PC-9 (cell line): ENCODE data around the gene GABRB2. TPM values are rescaled to one million over a fixed set of nuclear protein-coding genes. Genes with fewer than 3 reads are reported as not detected.

Source experiments
- BruUV-seq: library from RNA; stranded (reverse); fragments of 400-500 nt; replicated peaks from 2 replicates; lab custom pipeline; 2021; lab: Mats Ljungman, UMichigan
- CTCF ChIA-PET: fragments of 300-600 bp; sonication (Branson Sonifier 250); formaldehyde crosslinking; loops from one replicate; lab custom pipeline; 2022; ENCODE audit warnings: antibody characterized with exemption; lab: Charles Lee
- POLR2A ChIA-PET: fragments of 300-600 bp; sonication (Branson Sonifier 250); formaldehyde crosslinking; loops from one replicate; lab custom pipeline; 2022; ENCODE audit warnings: antibody characterized with exemption; ENCODE audit not compliant: unreplicated experiment; lab: Charles Lee
- DNase-seq, 2 experiments: peaks; one replicate each; pipeline versions ENCODE4 v3.0.0 to v3.0.0-alpha.2; 2015 to 2022; ENCODE audit warnings: mixed read lengths in 1 of 2
- H2AFZ ChIP-seq: fragments of 200-600 bp; sonication (generic); 2 replicates; pipeline ENCODE4 v1.8.1; 2017; ENCODE audit warnings: antibody characterized with exemption
- H3F3A ChIP-seq: fragments of 200-600 bp; sonication (generic); 2 replicates; pipeline ENCODE4 v1.8.1; 2017; ENCODE audit warnings: antibody characterized with exemption, mild to moderate bottlenecking, low read depth; ENCODE audit not compliant: insufficient read depth
- H3K27ac ChIP-seq: fragments of 200-600 bp; sonication (generic); 2 replicates; pipeline ENCODE4 v1.6.1; 2016; ENCODE audit warnings: mixed run types
- H3K27me3 ChIP-seq: fragments of 200-600 bp; sonication (generic); 2 replicates; pipeline ENCODE4 v1.6.1; 2016; ENCODE audit warnings: low read depth, mixed run types; ENCODE audit not compliant: insufficient read depth
- H3K36me3 ChIP-seq: fragments of 200-600 bp; sonication (generic); 2 replicates; pipeline ENCODE4 v1.6.1; 2016; ENCODE audit warnings: low read depth, mixed run types
- H3K4me1 ChIP-seq: fragments of 200-600 bp; sonication (generic); replicated peaks from 2 replicates; pipeline ENCODE4 v1.6.1; 2016; ENCODE audit warnings: mixed run types; ENCODE audit not compliant: insufficient read depth
- H3K4me2 ChIP-seq: fragments of 200-600 bp; sonication (generic); 2 replicates; pipeline ENCODE4 v1.6.1; 2017; ENCODE audit warnings: mixed run types
- H3K4me3 ChIP-seq: fragments of 200-600 bp; sonication (generic); 2 replicates; pipeline ENCODE4 v1.6.1; 2016; ENCODE audit warnings: mixed run types
- H3K79me2 ChIP-seq: fragments of 200-600 bp; sonication (generic); 2 replicates; pipeline ENCODE4 v1.6.1; 2017; ENCODE audit warnings: low read depth, mixed run types
- H3K9me2 ChIP-seq: fragments of 200-600 bp; sonication (generic); 2 replicates; pipeline ENCODE4 v1.8.1; 2017; ENCODE audit warnings: mild to moderate bottlenecking; ENCODE audit not compliant: insufficient read depth
- H3K9me3 ChIP-seq: fragments of 200-600 bp; sonication (generic); 2 replicates; pipeline ENCODE4 v1.8.1; 2016; ENCODE audit warnings: low read depth; ENCODE audit not compliant: insufficient read depth
- H4K20me1 ChIP-seq: fragments of 200-600 bp; sonication (generic); 2 replicates; pipeline ENCODE4 v1.8.1; 2017; ENCODE audit not compliant: insufficient read depth
- CTCF ChIP-seq: fragments of 200-600 bp; sonication (generic); conservative IDR thresholded peaks from 2 replicates; pipeline ENCODE4 v1.6.1; 2017; ENCODE audit warnings: mixed run types, antibody characterized with exemption, mild to moderate bottlenecking, moderate library complexity
- EZH2 ChIP-seq: fragments of 200-600 bp; sonication (generic); IDR thresholded peaks from 2 replicates; pipeline ENCODE4 v1.8.0; 2017; ENCODE audit warnings: antibody characterized with exemption, low read depth
- intact Hi-C: fragments of 100-400 bp; cut with micrococcal nuclease; formaldehyde crosslinking; loops from one replicate; pipeline ENCODE4 v1.10.0; 2022; ENCODE audit not compliant: unreplicated experiment
- total RNA-seq: library from RNA; stranded (reverse); gene quantifications from 2 replicates; pipeline ENCODE4 v1.2.3, GENCODE V29; 2021

GABRB2 gene
- total RNA-seq, 1 experiment from 2014 or later, result not detected

- BruUV-seq, result no TSS peak
- POLR2A ChIA-PET, result no interaction called here
- Histone ChIP-seq H2AFZ (no peak overlapping the region), H3K4me2 (no peak overlapping the region), H3K4me1 (no peaks in the 10 kb centered on the region), H3K36me3 (no peaks in the 10 kb centered on the region), H3F3A (no peaks in the 10 kb centered on the region), H3K9me3 (no peaks in the 10 kb centered on the region), H3K4me3 (no peak overlapping the region), H3K79me2 (no peaks in the 10 kb centered on the region), H3K27me3 (no peaks in the 10 kb centered on the region), H3K27ac (no peak overlapping the region), H3K9me2 (no peaks in the 10 kb centered on the region), H4K20me1 (no peaks in the 10 kb centered on the region)
- no peak for DNase-seq
- TF ChIP-seq EZH2 (no peak), CTCF (no peak)
- intact Hi-C loops, result loop anchor here (5.0 kb wide), 1 partner anchor 1800 kb away; no protein-coding TSS in a partner anchor
- CTCF ChIA-PET, result no interaction called here
Measured at GRCh38 chr5:161547406-161547737, 847 bp upstream of the GABRB2 start.

- H3K27me3 ChIP-seq, result no peaks in the 10 kb centered on the region
- no peak overlapping the region for H3K4me3 ChIP-seq
- intact Hi-C loops, result loop anchor here (5.0 kb wide), 1 partner anchor 1801 kb away; no protein-coding TSS in a partner anchor
- no peak overlapping the region for H2AFZ ChIP-seq
- no TSS peak for BruUV-seq
- H3K4me1 ChIP-seq, result no peaks in the 10 kb centered on the region
- no peak overlapping the region for H3K4me2 ChIP-seq
- H4K20me1 ChIP-seq, result no peaks in the 10 kb centered on the region
- TF ChIP-seq CTCF (no peak), EZH2 (no peak)
- no peak overlapping the region for H3K27ac ChIP-seq
- H3K36me3 ChIP-seq, result no peaks in the 10 kb centered on the region
- ChIA-PET POLR2A (no interaction called here), CTCF (no interaction called here)
- H3K79me2 ChIP-seq, result no peaks in the 10 kb centered on the region
- H3K9me2 ChIP-seq, result no peaks in the 10 kb centered on the region
- DNase-seq, result no peak
- no peaks in the 10 kb centered on the region for H3K9me3 ChIP-seq
- no peaks in the 10 kb centered on the region for H3F3A ChIP-seq
Measured at GRCh38 chr5:161546095-161546469, 443 bp downstream of the GABRB2 start.

GRCh38 chr5:161545344-161546094 is 1.0 kb downstream of the GABRB2 start:
- ChIA-PET POLR2A (no interaction called here), CTCF (no interaction called here)
- Histone ChIP-seq H3K4me3 (no peak overlapping the region), H3K9me2 (no peaks in the 10 kb centered on the region), H2AFZ (no peak overlapping the region), H3K79me2 (no peaks in the 10 kb centered on the region), H3K27ac (no peak overlapping the region), H3F3A (no peaks in the 10 kb centered on the region), H3K4me1 (no peaks in the 10 kb centered on the region), H4K20me1 (no peaks in the 10 kb centered on the region), H3K27me3 (no peaks in the 10 kb centered on the region), H3K9me3 (no peaks in the 10 kb centered on the region), H3K36me3 (no peaks in the 10 kb centered on the region), H3K4me2 (no peak overlapping the region)
- BruUV-seq, result no TSS peak
- intact Hi-C loops, result loop anchor here (2.0 to 5.0 kb wide), 2 partner anchors 1802 to 1863 kb away; no protein-coding TSS in a partner anchor
- DNase-seq, result no peak
- TF ChIP-seq CTCF, result no peak
- TF ChIP-seq EZH2, result no peak
